Ishikawa (cell line): ENCODE results near the gene SCO1.

Experiments
- CEBPB ChIP-seq: IDR thresholded peaks from 2 replicates; pipeline ENCODE4 v1.6.1; 2012
- EGR1 ChIP-seq: IDR thresholded peaks from 2 replicates; pipeline ENCODE4 v1.6.1; 2012
- MAX ChIP-seq: IDR thresholded peaks from 2 replicates; pipeline ENCODE4 v1.6.1; 2012
- RAD21 ChIP-seq: IDR thresholded peaks from 2 replicates; pipeline ENCODE4 v1.6.1; 2012; ENCODE audit warnings: low read depth
- REST ChIP-seq: IDR thresholded peaks from 2 replicates; pipeline ENCODE4 v1.6.1; 2012; ENCODE audit warnings: low read depth, mild to moderate bottlenecking
- TAF1 ChIP-seq: IDR thresholded peaks from 2 replicates; pipeline ENCODE4 v1.6.1; 2012; ENCODE audit warnings: low read depth, mild to moderate bottlenecking

- no peak for TF ChIP-seq EGR1
- TF ChIP-seq TAF1 = no peak
- no peak for TF ChIP-seq MAX
- TF ChIP-seq CEBPB = no peak
- TF ChIP-seq RAD21 = no peak
- no peak for TF ChIP-seq REST
These were observed 40.2 kb downstream of the SCO1 start, which contains the start of gene MYH3 for GRCh38 chr17:10657148-10657547.
